Ishikawa (cell line): ENCODE data around the gene RBCK1.

Experiments
- CEBPB ChIP-seq: IDR thresholded peaks from 2 replicates; pipeline ENCODE4 v1.6.1; 2012
- CREB1 ChIP-seq: IDR thresholded peaks from 2 replicates; pipeline ENCODE4 v1.6.1; 2012; ENCODE audit warnings: low read depth
- EGR1 ChIP-seq: IDR thresholded peaks from 2 replicates; pipeline ENCODE4 v1.6.1; 2012
- EP300 ChIP-seq: IDR thresholded peaks from 2 replicates; pipeline ENCODE4 v1.6.1; 2012; ENCODE audit warnings: borderline replicate concordance
- FOXM1 ChIP-seq: IDR thresholded peaks from 2 replicates; pipeline ENCODE4 v1.6.1; 2012; ENCODE audit warnings: low read depth, borderline replicate concordance
- NFIC ChIP-seq: IDR thresholded peaks from 2 replicates; pipeline ENCODE4 v1.6.1; 2012
- RAD21 ChIP-seq: IDR thresholded peaks from 2 replicates; pipeline ENCODE4 v1.6.1; 2012; ENCODE audit warnings: low read depth
- TAF1 ChIP-seq: IDR thresholded peaks from 2 replicates; pipeline ENCODE4 v1.6.1; 2012; ENCODE audit warnings: low read depth, mild to moderate bottlenecking
- TCF12 ChIP-seq: IDR thresholded peaks from 2 replicates; pipeline ENCODE4 v1.6.1; 2012; ENCODE audit warnings: low read depth
- TEAD4 ChIP-seq: IDR thresholded peaks from 2 replicates; pipeline ENCODE4 v1.6.1; 2012
- YY1 ChIP-seq: IDR thresholded peaks from 2 replicates; pipeline ENCODE4 v1.6.1; 2012; ENCODE audit warnings: low read depth
- ZBTB7A ChIP-seq: IDR thresholded peaks from 2 replicates; pipeline ENCODE4 v1.6.1; 2012; ENCODE audit warnings: low read depth
- TF ChIP-seq, protein P1 (sequence below): IDR thresholded peaks from 2 replicates; pipeline ENCODE4 v1.6.1; 2012
- TF ChIP-seq, protein P2 (sequence below): IDR thresholded peaks from 2 replicates; pipeline ENCODE4 v1.6.1; 2012
- TF ChIP-seq, protein P3 (sequence below): IDR thresholded peaks from 2 replicates; pipeline ENCODE4 v1.6.1; 2012; ENCODE audit warnings: low read depth, mild to moderate bottlenecking

The RBCK1 gene

DNA sequence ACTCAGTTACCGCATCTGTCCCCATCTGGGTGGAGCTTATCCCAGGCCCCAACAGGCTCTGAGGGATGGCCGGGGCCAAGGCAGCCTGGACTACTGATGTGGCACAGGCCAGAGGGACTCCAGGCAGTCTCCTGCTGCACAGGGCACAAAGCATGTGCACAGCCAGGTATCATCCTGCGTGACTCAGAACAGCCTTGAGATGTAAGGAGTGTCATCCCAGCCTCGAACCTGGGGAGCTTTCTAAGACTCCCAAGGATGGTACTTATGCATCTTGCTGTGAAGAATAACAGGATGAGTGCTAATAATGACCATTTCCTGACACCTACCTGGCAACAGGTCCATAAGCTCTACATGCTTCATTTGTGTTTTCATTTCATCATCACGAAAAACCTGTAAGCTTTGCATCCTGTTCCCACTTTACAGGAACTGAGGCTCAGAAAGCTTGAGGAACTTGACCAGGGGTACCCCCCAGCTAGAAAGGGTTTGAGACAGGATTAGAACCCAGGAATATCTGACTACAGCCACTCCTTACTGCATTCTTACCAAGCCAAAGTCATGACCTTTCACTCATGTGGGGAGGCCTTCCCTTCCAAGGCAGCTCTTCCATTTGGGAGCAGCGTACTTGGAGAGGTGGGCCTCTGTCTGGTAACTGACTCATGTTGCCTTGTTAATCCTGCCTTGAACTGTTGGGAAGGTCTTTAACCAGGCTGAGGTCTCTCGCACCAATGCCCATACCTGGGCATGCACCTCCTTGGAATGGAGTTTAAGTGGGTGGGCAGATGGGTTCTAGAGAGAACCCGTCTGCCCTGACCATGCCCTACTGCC, 25.6 kb upstream of the RBCK1 start:
- no peak for TF ChIP-seq RAD21
- TF ChIP-seq EGR1, result no peak
- TF ChIP-seq TEAD4, result no peak
- no peak for TF ChIP-seq EP300
- no peak for TF ChIP-seq YY1
- no peak for TF ChIP-seq ZBTB7A
- TF ChIP-seq TCF12, result no peak
- TF ChIP-seq NFIC, result no peak
- TF ChIP-seq, protein P1, sequence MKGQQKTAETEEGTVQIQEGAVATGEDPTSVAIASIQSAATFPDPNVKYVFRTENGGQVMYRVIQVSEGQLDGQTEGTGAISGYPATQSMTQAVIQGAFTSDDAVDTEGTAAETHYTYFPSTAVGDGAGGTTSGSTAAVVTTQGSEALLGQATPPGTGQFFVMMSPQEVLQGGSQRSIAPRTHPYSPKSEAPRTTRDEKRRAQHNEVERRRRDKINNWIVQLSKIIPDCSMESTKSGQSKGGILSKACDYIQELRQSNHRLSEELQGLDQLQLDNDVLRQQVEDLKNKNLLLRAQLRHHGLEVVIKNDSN, result no peak
- TF ChIP-seq, protein P2, sequence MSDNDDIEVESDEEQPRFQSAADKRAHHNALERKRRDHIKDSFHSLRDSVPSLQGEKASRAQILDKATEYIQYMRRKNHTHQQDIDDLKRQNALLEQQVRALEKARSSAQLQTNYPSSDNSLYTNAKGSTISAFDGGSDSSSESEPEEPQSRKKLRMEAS, result no peak
- no peak for TF ChIP-seq FOXM1
- no peak for TF ChIP-seq CEBPB
- TF ChIP-seq, protein P3, sequence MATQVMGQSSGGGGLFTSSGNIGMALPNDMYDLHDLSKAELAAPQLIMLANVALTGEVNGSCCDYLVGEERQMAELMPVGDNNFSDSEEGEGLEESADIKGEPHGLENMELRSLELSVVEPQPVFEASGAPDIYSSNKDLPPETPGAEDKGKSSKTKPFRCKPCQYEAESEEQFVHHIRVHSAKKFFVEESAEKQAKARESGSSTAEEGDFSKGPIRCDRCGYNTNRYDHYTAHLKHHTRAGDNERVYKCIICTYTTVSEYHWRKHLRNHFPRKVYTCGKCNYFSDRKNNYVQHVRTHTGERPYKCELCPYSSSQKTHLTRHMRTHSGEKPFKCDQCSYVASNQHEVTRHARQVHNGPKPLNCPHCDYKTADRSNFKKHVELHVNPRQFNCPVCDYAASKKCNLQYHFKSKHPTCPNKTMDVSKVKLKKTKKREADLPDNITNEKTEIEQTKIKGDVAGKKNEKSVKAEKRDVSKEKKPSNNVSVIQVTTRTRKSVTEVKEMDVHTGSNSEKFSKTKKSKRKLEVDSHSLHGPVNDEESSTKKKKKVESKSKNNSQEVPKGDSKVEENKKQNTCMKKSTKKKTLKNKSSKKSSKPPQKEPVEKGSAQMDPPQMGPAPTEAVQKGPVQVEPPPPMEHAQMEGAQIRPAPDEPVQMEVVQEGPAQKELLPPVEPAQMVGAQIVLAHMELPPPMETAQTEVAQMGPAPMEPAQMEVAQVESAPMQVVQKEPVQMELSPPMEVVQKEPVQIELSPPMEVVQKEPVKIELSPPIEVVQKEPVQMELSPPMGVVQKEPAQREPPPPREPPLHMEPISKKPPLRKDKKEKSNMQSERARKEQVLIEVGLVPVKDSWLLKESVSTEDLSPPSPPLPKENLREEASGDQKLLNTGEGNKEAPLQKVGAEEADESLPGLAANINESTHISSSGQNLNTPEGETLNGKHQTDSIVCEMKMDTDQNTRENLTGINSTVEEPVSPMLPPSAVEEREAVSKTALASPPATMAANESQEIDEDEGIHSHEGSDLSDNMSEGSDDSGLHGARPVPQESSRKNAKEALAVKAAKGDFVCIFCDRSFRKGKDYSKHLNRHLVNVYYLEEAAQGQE, result no peak
- TF ChIP-seq TAF1, result no peak
- TF ChIP-seq CREB1, result no peak

DNA sequence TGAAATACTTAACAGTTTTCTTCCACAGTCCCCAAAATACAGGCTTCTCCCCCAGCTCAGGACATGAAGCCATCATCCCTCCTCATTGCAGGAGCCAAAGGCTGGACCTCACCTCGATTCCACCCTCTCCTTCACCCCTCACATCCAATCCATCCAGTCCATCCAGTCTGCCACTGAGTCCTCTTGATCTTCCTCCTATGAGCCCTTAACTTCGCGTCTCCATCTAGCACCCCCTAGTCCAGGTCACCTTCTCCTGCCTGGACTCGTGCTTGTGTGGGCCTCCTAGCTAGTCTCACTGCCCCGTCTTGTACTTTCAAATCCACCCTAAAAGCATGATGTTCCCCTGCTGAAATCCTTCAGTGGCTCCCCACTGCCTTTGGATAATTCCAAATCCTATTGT, 24.2 kb upstream of the RBCK1 start:
- no peak for TF ChIP-seq TCF12
- TF ChIP-seq ZBTB7A, result no peak
- no peak for TF ChIP-seq TAF1
- TF ChIP-seq TEAD4, result no peak
- no peak for TF ChIP-seq RAD21
- no peak for TF ChIP-seq CEBPB
- no peak for TF ChIP-seq YY1
- TF ChIP-seq EGR1, result no peak
- TF ChIP-seq, protein P3, result no peak

DNA sequence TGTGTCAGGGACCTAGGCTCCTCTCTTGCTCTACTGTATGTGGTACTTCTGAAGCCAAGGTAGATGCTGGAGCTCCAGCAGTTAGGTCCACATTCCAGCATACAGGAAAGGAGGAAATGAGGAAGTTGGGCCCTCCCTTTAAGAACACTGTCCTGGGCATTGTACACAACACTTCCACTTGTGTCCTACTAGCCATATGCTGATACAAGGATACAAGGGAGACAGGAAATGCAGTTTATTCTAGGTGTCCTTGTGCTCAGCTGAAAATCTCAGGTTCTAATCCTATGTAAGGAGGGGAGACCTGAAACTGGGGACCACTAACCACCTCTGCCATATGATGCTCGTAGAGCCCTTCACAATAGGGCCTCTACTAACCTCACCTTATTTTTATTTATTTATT, 23.4 kb upstream of the RBCK1 start:
- TF ChIP-seq YY1 (no peak), NFIC (no peak), EP300 (no peak), ZBTB7A (no peak), EGR1 (no peak), RAD21 (no peak), TAF1 (no peak), CREB1 (no peak), FOXM1 (no peak), TEAD4 (no peak), CEBPB (no peak), TCF12 (no peak)
- TF ChIP-seq, protein P1, result no peak
- TF ChIP-seq, protein P3, result no peak

DNA sequence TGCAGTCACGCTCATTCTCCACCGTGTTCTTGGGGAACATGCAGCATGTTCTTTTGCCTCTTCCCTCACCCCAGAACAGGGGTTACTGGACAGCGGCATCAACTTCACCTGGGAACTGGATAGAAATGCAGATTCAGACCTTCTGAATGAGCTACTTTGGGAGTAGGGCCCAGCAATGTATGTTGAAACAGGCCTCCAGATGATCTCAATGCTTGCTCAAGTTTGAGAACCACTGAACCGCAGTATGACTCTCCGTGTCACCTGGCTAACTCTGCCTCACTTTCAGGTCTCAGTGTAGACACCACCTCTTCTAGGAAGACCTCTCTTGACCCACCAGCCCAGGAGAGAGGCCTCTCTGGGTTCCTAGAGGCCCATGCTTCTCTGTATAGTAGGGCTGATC, 22.7 kb upstream of the RBCK1 start:
- TF ChIP-seq, protein P2, result no peak
- TF ChIP-seq TCF12, result no peak
